OCI-LY7 (cell line): ENCODE measurements around the gene S100B. TPM values are rescaled to one million over a fixed set of nuclear protein-coding genes. Genes with fewer than 3 reads are reported as not detected.

Experiments
- BruUV-seq: library from RNA; stranded (reverse); fragments of 400-500 nt; replicated peaks from 2 replicates; lab custom pipeline; 2021; lab: Mats Ljungman, UMichigan
- CTCF ChIA-PET: fragments of 300-600 bp; sonication (Branson Sonifier 250); formaldehyde crosslinking; loops from one replicate; lab custom pipeline; 2022; ENCODE audit warnings: antibody characterized with exemption; ENCODE audit not compliant: unreplicated experiment; lab: Charles Lee
- POLR2A ChIA-PET: fragments of 300-600 bp; sonication (Branson Sonifier 250); formaldehyde crosslinking; loops from one replicate; lab custom pipeline; 2022; ENCODE audit warnings: antibody characterized with exemption; lab: Charles Lee
- DNase-seq: peaks from one replicate; pipeline ENCODE4 v3.0.0-alpha.2; 2015; ENCODE audit warnings: low spot score
- H2AFZ ChIP-seq: fragments of 200-600 bp; sonication (generic), shearing (Covaris generic); 2 replicates; pipeline ENCODE4 v1.6.1; 2014; ENCODE audit warnings: mild to moderate bottlenecking, antibody characterized with exemption, low read length, moderate library complexity
- H3K27ac ChIP-seq: fragments of 200-600 bp; sonication (generic); 2 replicates; pipeline ENCODE4 v1.5.1; 2014; ENCODE audit warnings: mixed run types, low read depth, mild to moderate bottlenecking, moderate library complexity, low read length, inconsistent platforms; ENCODE audit not compliant: poor library complexity, severe bottlenecking
- H3K36me3 ChIP-seq: fragments of 200-600 bp; sonication (generic); 2 replicates; pipeline ENCODE4 v1.6.1; 2014; ENCODE audit warnings: mild to moderate bottlenecking, antibody characterized with exemption, low read length, moderate library complexity, mixed read lengths; ENCODE audit not compliant: insufficient read depth
- H3K4me1 ChIP-seq: fragments of 200-600 bp; sonication (generic); 2 replicates; pipeline ENCODE4 v1.5.1; 2014; ENCODE audit warnings: mild to moderate bottlenecking, low read length; ENCODE audit not compliant: insufficient read depth, poor library complexity, severe bottlenecking
- H3K4me2 ChIP-seq: fragments of 200-600 bp; sonication (generic); 2 replicates; pipeline ENCODE4 v1.6.1; 2014; ENCODE audit warnings: mild to moderate bottlenecking, low read length
- H3K4me3 ChIP-seq: fragments of 200-600 bp; sonication (generic); 2 replicates; pipeline ENCODE4 v1.5.1; 2014; ENCODE audit warnings: mild to moderate bottlenecking, low read depth, low read length; ENCODE audit not compliant: poor library complexity, severe bottlenecking
- H3K79me2 ChIP-seq: fragments of 200-600 bp; sonication (generic); 2 replicates; pipeline ENCODE4 v1.6.1; 2016; ENCODE audit warnings: low read depth, mild to moderate bottlenecking, low read length, moderate library complexity, mixed read lengths; ENCODE audit not compliant: insufficient read depth
- H3K9me2 ChIP-seq: fragments of 200-600 bp; sonication (generic); 2 replicates; pipeline ENCODE4 v1.6.1; 2016; ENCODE audit warnings: mild to moderate bottlenecking, low read length, mixed read lengths; ENCODE audit not compliant: insufficient read depth
- H3K9me3 ChIP-seq: fragments of 200-600 bp; sonication (generic); 2 replicates; pipeline ENCODE4 v1.6.1; 2014; ENCODE audit warnings: mild to moderate bottlenecking, mixed run types, low read length, mixed read lengths
- H4K20me1 ChIP-seq: fragments of 200-600 bp; sonication (generic); 2 replicates; pipeline ENCODE4 v1.6.1; 2014; ENCODE audit warnings: mild to moderate bottlenecking, antibody characterized with exemption, low read length, moderate library complexity, mixed read lengths; ENCODE audit not compliant: insufficient read depth
- EZH2phosphoT487 ChIP-seq: fragments of 200-600 bp; sonication (generic); IDR thresholded peaks from 2 replicates; pipeline ENCODE4 v1.6.1; 2018; ENCODE audit warnings: low read depth, borderline replicate concordance, mild to moderate bottlenecking, mixed run types, antibody characterized with exemption, low read length, moderate library complexity, mixed read lengths
- intact Hi-C: fragments of 100-400 bp; cut with micrococcal nuclease; formaldehyde crosslinking; loops from one replicate; pipeline ENCODE4 v1.10.0; 2022; ENCODE audit not compliant: unreplicated experiment
- total RNA-seq, 2 experiments: library from RNA; depleted of rRNA in 1 of 2; stranded (reverse); fragments of >200 nt in 1 of 2; shearing (Covaris generic) in 1 of 2; gene quantifications; 2 replicates each; pipeline ENCODE4 v1.2.3, GENCODE V29; 2014 to 2022
- TF ChIP-seq, protein P1 (sequence below): fragments of 200-600 bp; sonication (generic); conservative IDR thresholded peaks from 2 replicates; pipeline ENCODE4 v1.5.1; 2014; ENCODE audit warnings: mild to moderate bottlenecking, antibody characterized with exemption, low read length, moderate library complexity, mixed read lengths

The S100B gene
- total RNA-seq, 2 experiments from 2014 or later, result not detected

DNA sequence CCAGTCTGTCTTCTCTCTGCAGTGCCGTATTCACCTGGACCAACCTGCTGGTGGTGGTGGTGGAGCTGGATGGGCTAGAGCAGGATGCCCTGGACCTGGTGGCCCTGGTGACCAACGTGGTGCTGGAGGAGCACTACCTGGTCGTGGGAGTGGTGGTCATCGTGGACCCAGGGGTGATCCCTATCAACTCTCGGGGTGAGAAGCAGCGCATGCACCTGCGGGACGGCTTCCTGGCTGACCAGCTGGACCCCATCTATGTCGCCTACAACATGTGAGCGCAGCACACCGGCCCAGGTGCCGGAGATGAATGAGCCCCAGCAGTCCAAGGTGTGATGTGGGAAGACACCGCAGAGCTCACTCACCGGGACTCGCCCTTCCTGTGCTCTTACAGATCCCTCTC, 37.5 kb downstream of the S100B start:
- no peak for TF ChIP-seq EZH2phosphoT487
- TF ChIP-seq, protein P1, sequence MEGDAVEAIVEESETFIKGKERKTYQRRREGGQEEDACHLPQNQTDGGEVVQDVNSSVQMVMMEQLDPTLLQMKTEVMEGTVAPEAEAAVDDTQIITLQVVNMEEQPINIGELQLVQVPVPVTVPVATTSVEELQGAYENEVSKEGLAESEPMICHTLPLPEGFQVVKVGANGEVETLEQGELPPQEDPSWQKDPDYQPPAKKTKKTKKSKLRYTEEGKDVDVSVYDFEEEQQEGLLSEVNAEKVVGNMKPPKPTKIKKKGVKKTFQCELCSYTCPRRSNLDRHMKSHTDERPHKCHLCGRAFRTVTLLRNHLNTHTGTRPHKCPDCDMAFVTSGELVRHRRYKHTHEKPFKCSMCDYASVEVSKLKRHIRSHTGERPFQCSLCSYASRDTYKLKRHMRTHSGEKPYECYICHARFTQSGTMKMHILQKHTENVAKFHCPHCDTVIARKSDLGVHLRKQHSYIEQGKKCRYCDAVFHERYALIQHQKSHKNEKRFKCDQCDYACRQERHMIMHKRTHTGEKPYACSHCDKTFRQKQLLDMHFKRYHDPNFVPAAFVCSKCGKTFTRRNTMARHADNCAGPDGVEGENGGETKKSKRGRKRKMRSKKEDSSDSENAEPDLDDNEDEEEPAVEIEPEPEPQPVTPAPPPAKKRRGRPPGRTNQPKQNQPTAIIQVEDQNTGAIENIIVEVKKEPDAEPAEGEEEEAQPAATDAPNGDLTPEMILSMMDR, result no peak
- intact Hi-C loops, result no loop called here
- Histone ChIP-seq H3K4me3 (no peak overlapping the region), H4K20me1 (no peaks in the 10 kb centered on the region), H3K27ac (no peak overlapping the region), H3K79me2 (no peaks in the 10 kb centered on the region), H3K4me1 (peaks cover under 1% of the 10 kb centered on the region), H3K4me2 (no peak overlapping the region), H3K9me2 (no peaks in the 10 kb centered on the region), H2AFZ (no peak overlapping the region), H3K36me3 (peaks cover 60% of the 10 kb centered on the region), H3K9me3 (no peaks in the 10 kb centered on the region)
- no peak for DNase-seq
- ChIA-PET POLR2A (no interaction called here), CTCF (no interaction called here)
- no TSS peak for BruUV-seq

DNA sequence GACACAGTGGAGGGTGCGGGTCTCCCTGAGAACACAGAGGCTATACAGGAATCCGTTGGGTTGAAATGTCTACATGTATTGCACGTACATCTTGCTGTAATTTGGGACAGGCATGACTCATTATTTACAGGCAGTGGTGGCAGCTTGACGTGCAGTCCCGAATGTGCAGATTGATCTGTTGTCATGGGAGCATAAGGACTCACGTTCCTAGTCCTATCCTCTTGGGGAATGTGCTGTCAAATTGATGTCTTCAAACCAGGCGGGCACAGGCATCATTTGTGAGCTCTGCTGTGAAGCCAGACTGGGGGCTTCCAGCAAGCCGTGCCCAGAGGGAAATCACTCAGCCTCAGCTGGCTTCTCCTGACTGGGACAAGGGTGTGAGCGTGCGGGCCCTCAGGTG, 40.5 kb downstream of the S100B start:
- Histone ChIP-seq H3K4me1 (peaks cover 16% of the 10 kb centered on the region), H2AFZ (no peak overlapping the region), H4K20me1 (no peaks in the 10 kb centered on the region), H3K79me2 (no peaks in the 10 kb centered on the region), H3K4me3 (no peak overlapping the region), H3K27ac (no peak overlapping the region), H3K4me2 (no peak overlapping the region), H3K9me2 (no peaks in the 10 kb centered on the region), H3K9me3 (no peaks in the 10 kb centered on the region), H3K36me3 (peaks cover 51% of the 10 kb centered on the region)
- no peak for DNase-seq
- no TSS peak for BruUV-seq
- POLR2A ChIA-PET, result interaction anchor here (0.6 kb wide), 1 partner anchor 206 kb away, joined by 3 read pairs; no protein-coding TSS in a partner anchor
- intact Hi-C loops, result no loop called here
- CTCF ChIA-PET, result no interaction called here
- no peak for TF ChIP-seq EZH2phosphoT487
- TF ChIP-seq, protein P1, result no peak

DNA sequence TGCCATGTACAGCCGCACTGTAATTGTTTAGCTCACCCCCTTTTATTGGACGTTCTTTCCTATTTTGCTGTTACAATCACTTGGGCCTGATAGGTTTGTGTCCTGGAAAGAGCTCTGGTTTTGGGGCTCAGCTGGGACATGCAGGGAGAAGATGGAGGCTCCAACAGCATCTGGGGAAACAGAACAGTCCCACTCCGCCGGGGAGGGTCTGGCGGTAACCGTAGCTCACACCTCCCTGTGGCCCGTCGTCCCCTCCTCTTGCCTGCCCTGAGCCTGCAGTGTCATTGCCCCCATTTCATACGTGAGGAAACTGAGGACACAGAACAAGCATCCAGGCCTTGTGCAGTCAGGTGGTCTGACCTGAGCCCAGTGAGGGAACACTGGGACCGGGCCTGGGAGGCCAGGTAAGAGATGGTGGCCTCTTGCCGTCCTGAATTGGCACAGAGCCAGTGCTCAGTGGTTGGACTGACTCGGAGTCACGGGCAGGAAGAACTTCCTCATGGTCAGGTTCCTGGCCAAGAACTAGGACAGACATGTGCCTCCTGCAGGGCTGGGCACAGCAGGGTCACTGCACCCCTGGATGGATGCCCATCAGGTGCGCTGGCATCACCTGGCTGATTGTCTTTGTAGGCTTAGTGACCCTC, 41.8 kb downstream of the S100B start:
- Histone ChIP-seq H3K27ac (no peak overlapping the region), H3K9me3 (no peaks in the 10 kb centered on the region), H3K4me1 (peaks cover 29% of the 10 kb centered on the region), H4K20me1 (no peaks in the 10 kb centered on the region), H3K36me3 (peaks cover 39% of the 10 kb centered on the region), H3K9me2 (no peaks in the 10 kb centered on the region), H3K79me2 (no peaks in the 10 kb centered on the region), H2AFZ (no peak overlapping the region), H3K4me2 (no peak overlapping the region), H3K4me3 (no peak overlapping the region)
- no peak for TF ChIP-seq EZH2phosphoT487
- TF ChIP-seq, protein P1, result no peak
- DNase-seq, result no peak
- CTCF ChIA-PET, result no interaction called here
- no TSS peak for BruUV-seq
- POLR2A ChIA-PET, result no interaction called here
- intact Hi-C loops, result no loop called here
